GM10266 (cell line): ENCODE results near the gene C1orf94.

Source experiments
- DNase-seq: peaks from one replicate; pipeline ENCODE4 v3.0.0; 2012; ENCODE audit errors: extremely low spot score
- CTCF ChIP-seq: IDR thresholded peaks from 2 replicates; pipeline ENCODE4 v1.5.1; 2012; ENCODE audit warnings: mild to moderate bottlenecking, low read depth; ENCODE audit not compliant: control insufficient read depth, insufficient read depth; ENCODE audit errors: missing control alignments

C1orf94 gene

DNA sequence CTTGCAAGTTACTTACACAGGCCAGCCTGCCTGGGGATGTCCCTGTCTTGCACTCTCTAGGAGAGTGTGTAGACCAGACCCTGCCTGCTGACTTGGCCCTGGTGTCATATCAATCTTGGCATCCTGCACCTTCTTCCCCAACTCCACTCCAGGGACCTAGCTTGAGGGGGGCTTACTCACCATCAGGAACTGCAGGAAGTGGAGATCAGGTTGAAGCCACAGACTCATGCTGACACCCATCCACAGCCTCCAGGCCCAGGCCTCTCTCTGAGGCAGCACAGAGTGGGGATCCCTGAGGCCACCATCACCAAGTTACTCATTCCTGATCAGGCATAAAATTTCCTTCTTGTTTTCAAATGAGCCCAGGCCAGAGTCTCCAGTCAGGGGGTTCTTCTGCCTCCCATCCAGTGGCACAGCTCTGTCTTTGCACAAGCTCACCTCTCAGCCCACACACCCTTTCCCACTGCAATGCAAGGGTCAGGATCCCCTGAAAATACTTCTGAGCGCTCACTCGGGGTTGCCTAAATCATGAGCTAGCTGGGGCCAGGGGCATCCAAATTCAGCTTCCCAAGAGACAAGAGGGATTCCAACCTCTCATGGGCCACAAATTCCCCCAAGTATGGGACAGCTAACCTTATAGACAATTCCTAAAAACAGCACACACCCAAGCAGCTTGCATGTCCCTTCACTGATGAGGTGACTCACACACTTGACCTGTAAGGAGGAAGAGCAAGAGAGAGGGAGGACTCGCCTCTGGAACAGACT, 45.1 kb upstream of the C1orf94 start:
- DNase-seq: no peak
- TF ChIP-seq CTCF: no peak

GRCh38 chr1:34132161-34132420, 44.6 kb upstream of the C1orf94 start:
- no peak for DNase-seq
- no peak for TF ChIP-seq CTCF

DNA sequence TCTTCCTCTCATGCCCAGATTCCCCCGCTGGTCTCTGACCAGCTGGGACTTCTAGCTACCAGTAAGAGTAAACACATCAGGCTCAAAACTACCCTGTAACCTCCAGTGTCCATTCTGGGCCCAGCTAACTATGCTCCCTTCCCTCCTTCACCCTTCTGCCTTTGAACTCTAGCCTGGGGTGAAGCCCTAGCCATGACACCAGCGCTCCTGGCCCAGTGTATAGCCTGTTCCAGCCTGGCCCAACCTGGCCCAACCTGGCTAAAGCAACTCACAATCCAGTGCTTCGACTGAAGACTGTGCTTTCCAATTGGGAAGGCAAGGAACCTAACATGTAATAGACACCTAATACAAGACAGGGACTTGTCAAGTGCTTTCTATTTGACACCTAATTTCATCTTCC, 39.3 kb upstream of the C1orf94 start:
- no peak for DNase-seq
- no peak for TF ChIP-seq CTCF

GRCh38 chr1:34140011-34140676, 36.6 kb upstream of the C1orf94 start:
- DNase-seq: no peak
- TF ChIP-seq CTCF: no peak

DNA sequence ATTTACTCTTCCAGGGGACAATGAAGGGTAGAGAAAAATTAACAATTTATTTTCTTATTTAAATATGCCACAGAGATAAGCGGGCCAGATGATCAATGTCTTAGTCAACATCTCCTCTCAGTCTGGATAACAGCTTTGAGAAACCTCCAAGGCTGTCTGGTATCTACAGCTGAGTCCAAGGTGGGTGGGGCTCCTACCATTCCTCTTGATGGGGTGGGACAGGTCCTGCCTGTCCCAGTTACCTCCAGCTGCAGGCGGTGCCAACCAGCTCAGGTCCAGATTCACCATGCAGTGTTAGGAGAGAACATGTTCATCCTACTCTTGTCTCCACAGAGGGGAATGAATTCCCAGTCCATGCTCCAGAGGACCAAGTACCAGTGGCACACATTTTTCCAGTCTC, 32.7 kb upstream of the C1orf94 start:
- no peak for DNase-seq
- no peak for TF ChIP-seq CTCF

GRCh38 chr1:34144766-34145165, 31.9 kb upstream of the C1orf94 start:
- no peak for DNase-seq
- TF ChIP-seq CTCF: no peak

DNA sequence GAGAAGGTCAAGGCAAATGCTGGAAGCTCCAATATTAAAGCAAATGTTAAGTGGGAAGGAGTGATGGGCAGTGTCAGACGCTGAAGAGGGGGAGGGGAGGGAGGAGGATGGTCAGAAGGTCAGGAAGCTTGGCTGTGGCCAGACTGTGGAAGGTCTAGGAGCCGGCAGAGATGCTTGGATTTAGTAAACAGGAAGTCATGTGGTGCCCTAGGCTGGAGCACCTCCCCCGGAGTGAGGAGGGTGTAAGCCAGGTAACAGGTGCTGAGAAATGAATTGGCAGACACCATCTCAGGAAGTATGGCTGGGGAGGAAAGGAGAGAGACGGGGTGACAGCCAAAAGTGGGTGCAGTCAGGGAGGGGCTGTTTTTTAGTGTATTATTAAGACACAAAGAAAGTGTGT, 29.4 kb upstream of the C1orf94 start:
- no peak for DNase-seq

More for the DNA sequence above, 29.4 kb upstream of the C1orf94 start:
- TF ChIP-seq CTCF: no peak
